Hepatocyte (in vitro differentiated cells): Measurements from ENCODE around the gene EGLN1. TPM values are rescaled to one million over a fixed set of nuclear protein-coding genes. Genes with fewer than 3 reads are reported as not detected.

Source experiments
- DNase-seq: peaks from one replicate; pipeline ENCODE4 v3.0.0-alpha.2; 2016; ENCODE audit warnings: low spot score
- H2AFZ ChIP-seq: fragments of 200-600 bp; sonication (generic); 2 replicates; pipeline ENCODE4 v1.6.0; 2016; ENCODE audit warnings: antibody characterized with exemption, mild to moderate bottlenecking
- H3K27ac ChIP-seq: fragments of 200-600 bp; sonication (generic); 2 replicates; pipeline ENCODE4 v1.5.1; 2016; ENCODE audit warnings: mild to moderate bottlenecking
- H3K27me3 ChIP-seq: fragments of 200-600 bp; sonication (generic); 2 replicates; pipeline ENCODE4 v1.6.1; 2016
- H3K36me3 ChIP-seq: fragments of 200-600 bp; sonication (generic); replicated peaks from 2 replicates; pipeline ENCODE4 v1.5.1; 2016; ENCODE audit warnings: low read depth; ENCODE audit not compliant: insufficient read depth
- H3K4me1 ChIP-seq: fragments of 200-600 bp; sonication (generic); 2 replicates; pipeline ENCODE4 v1.5.1; 2016; ENCODE audit warnings: mild to moderate bottlenecking, moderate library complexity; ENCODE audit not compliant: insufficient read depth
- H3K4me2 ChIP-seq: fragments of 200-600 bp; sonication (generic); 2 replicates; pipeline ENCODE4 v1.6.0; 2016
- H3K4me3 ChIP-seq: fragments of 200-600 bp; sonication (generic); 2 replicates; pipeline ENCODE4 v1.5.1; 2016; ENCODE audit warnings: mild to moderate bottlenecking
- H3K79me2 ChIP-seq: fragments of 200-600 bp; sonication (generic); 2 replicates; pipeline ENCODE4 v1.6.0; 2017; ENCODE audit warnings: mild to moderate bottlenecking
- H3K9me2 ChIP-seq: fragments of 200-600 bp; sonication (generic); replicated peaks from 2 replicates; pipeline ENCODE4 v1.6.0; 2017; ENCODE audit warnings: mild to moderate bottlenecking; ENCODE audit not compliant: insufficient read depth
- H3K9me3 ChIP-seq: fragments of 200-600 bp; sonication (generic); 2 replicates; pipeline ENCODE4 v1.5.1; 2016; ENCODE audit warnings: low read depth, mild to moderate bottlenecking
- H4K20me1 ChIP-seq: fragments of 200-600 bp; sonication (generic); 2 replicates; pipeline ENCODE4 v1.6.0; 2016; ENCODE audit warnings: mild to moderate bottlenecking; ENCODE audit not compliant: insufficient read depth, poor library complexity, severe bottlenecking
- EZH2 ChIP-seq: fragments of 200-600 bp; sonication (generic); IDR thresholded peaks from 2 replicates; pipeline ENCODE4 v1.6.1; 2016; ENCODE audit warnings: antibody characterized with exemption, mild to moderate bottlenecking, borderline replicate concordance
- EZH2phosphoT487 ChIP-seq: fragments of 200-600 bp; sonication (generic); IDR thresholded peaks from one replicate; pipeline ENCODE4 v1.6.1; 2018; ENCODE audit warnings: antibody characterized with exemption, mild to moderate bottlenecking, low read depth, moderate library complexity; ENCODE audit not compliant: unreplicated experiment, severe bottlenecking
- WGBS: methylation state at CpG from one replicate; pipeline ENCODE4 v1.1.6; 2016; ENCODE audit warnings: low lambda C conversion rate; ENCODE audit errors: missing lambda C conversion rate; 5-methylcytosine and 5-hydroxymethylcytosine counted together
- polyA plus RNA-seq: library from polyadenylated mRNA; unstranded; fragments of >200 nt; fragmentation: Nextera tagmentation; extraction: Ambion mirVana; gene quantifications from 2 replicates; pipeline ENCODE4 v1.2.1, GENCODE V29; 2016
- total RNA-seq: library from RNA; depleted of rRNA; stranded (reverse); fragments of >200 nt; gene quantifications from 2 replicates; pipeline ENCODE4 v1.2.3, GENCODE V29; 2014
- TF ChIP-seq, protein P1 (sequence below): fragments of 200-600 bp; sonication (generic); IDR thresholded peaks from 2 replicates; pipeline ENCODE4 v1.5.1; 2016; ENCODE audit warnings: antibody characterized with exemption, mild to moderate bottlenecking; ENCODE audit not compliant: poor library complexity

The EGLN1 gene
- total and polyA plus RNA-seq, 2 experiments from 2014 or later: 20.5 to 36.5 TPM

DNA sequence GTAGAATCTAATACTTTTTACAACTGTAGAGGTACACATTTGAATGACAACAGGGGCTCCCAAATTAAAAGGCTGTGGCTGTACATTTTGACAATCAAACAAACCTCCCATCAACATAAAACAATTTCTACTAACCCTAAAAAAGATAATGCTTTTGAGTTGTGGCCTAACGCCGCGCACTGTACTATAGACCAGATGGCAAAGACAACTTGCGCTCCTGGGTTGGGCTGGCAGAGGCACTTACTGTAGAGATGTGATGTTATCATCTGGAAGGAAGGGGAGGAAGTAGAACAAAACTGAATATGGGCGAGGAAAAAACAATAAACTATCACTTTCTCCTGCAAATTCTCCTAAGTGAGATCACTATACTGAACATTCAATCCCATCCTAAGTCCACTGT, 57.9 kb downstream of the EGLN1 start:
- no peaks in the 10 kb centered on the region for H3K9me2 ChIP-seq
- H3K79me2 ChIP-seq: no peaks in the 10 kb centered on the region
- H3K36me3 ChIP-seq: no peaks in the 10 kb centered on the region
- TF ChIP-seq EZH2phosphoT487 (no peak), EZH2 (no peak)
- TF ChIP-seq, protein P1, sequence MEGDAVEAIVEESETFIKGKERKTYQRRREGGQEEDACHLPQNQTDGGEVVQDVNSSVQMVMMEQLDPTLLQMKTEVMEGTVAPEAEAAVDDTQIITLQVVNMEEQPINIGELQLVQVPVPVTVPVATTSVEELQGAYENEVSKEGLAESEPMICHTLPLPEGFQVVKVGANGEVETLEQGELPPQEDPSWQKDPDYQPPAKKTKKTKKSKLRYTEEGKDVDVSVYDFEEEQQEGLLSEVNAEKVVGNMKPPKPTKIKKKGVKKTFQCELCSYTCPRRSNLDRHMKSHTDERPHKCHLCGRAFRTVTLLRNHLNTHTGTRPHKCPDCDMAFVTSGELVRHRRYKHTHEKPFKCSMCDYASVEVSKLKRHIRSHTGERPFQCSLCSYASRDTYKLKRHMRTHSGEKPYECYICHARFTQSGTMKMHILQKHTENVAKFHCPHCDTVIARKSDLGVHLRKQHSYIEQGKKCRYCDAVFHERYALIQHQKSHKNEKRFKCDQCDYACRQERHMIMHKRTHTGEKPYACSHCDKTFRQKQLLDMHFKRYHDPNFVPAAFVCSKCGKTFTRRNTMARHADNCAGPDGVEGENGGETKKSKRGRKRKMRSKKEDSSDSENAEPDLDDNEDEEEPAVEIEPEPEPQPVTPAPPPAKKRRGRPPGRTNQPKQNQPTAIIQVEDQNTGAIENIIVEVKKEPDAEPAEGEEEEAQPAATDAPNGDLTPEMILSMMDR: no peak
- peaks cover 3% of the 10 kb centered on the region for H4K20me1 ChIP-seq
- 86% methylated on average over 5 of the region's 5 CpGs for WGBS
- H3K4me1 ChIP-seq: no peaks in the 10 kb centered on the region
- no peak overlapping the region for H3K27ac ChIP-seq
- no peak overlapping the region for H3K4me2 ChIP-seq
- no peak overlapping the region for H3K4me3 ChIP-seq
- no peak overlapping the region for H2AFZ ChIP-seq
- no peak for DNase-seq
- no peaks in the 10 kb centered on the region for H3K9me3 ChIP-seq
- no peaks in the 10 kb centered on the region for H3K27me3 ChIP-seq

DNA sequence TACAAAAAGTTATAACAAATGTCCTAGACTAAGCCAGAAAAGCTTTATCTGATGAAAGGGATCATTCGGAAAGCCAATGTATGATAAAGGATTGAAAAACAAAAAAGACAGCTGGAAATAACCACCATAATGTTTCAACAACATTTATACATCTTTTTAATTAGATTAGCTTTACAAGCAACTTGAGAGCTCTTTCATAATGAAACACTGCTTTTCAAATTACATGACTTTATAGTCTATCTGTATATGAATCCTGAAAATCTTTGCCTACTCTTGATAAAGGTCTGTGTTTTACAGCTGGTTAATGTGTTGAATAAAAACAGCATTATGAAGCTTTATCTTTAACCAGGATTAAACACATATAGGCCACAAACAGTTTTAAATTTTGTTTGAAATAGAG, 58.5 kb downstream of the EGLN1 start:
- Histone ChIP-seq H3K9me2 (no peaks in the 10 kb centered on the region), H3K4me2 (no peak overlapping the region), H3K27me3 (no peaks in the 10 kb centered on the region), H3K36me3 (no peaks in the 10 kb centered on the region), H4K20me1 (peaks cover 3% of the 10 kb centered on the region), H3K79me2 (no peaks in the 10 kb centered on the region), H2AFZ (no peak overlapping the region), H3K9me3 (no peaks in the 10 kb centered on the region), H3K4me1 (no peaks in the 10 kb centered on the region), H3K4me3 (no peak overlapping the region), H3K27ac (no peak overlapping the region)
- 68% methylated on average over 1 of the region's 1 CpG for WGBS
- DNase-seq: no peak
- TF ChIP-seq EZH2: no peak
- TF ChIP-seq EZH2phosphoT487: no peak
- TF ChIP-seq, protein P1: no peak

DNA sequence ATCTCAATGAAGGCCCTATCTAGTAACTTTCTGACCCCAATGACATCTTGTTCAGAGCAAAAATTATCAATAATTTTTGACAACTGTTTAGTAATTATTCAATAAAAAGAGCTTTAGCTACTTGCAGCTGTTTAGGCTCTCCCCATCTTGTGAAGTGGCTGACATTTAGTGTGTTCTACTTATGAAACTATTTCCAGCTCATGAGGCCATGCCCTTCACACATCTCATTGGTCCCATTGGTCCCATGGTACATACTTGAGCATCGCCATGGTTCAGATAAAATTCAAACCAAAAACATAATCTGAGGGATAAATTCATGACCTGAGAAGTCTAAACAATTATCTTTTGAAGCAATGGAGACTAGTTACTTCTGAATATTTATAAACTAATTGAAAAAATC, 59.8 kb downstream of the EGLN1 start:
- Histone ChIP-seq H3K27me3 (no peaks in the 10 kb centered on the region), H3K4me2 (no peak overlapping the region), H3K36me3 (no peaks in the 10 kb centered on the region), H3K79me2 (no peaks in the 10 kb centered on the region), H2AFZ (no peak overlapping the region), H3K27ac (no peak overlapping the region), H3K9me3 (no peaks in the 10 kb centered on the region), H3K4me3 (no peak overlapping the region), H4K20me1 (peaks cover 3% of the 10 kb centered on the region), H3K4me1 (no peaks in the 10 kb centered on the region), H3K9me2 (no peaks in the 10 kb centered on the region)
- 96% methylated on average over 1 of the region's 1 CpG for WGBS
- no peak for DNase-seq
- no peak for TF ChIP-seq EZH2phosphoT487
- no peak for TF ChIP-seq EZH2
- TF ChIP-seq, protein P1: no peak

DNA sequence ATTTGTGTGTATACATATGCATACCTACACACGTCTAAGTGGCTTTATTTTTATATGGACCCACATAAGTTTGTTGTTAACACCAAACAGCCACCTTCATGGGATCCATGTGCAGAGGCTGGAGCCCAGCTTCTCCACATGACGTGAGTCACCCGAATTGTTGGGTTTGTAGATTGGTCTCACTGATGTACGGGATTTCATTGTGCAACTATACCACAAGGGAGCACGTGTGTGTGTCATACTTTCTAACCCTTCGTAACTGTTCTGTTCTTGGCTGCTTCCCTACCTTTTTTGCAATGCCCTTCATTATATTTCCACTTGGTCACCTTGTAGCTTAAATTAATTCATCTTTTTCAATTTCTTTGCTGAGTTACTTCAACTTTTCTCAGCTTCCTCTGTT, 63.0 kb downstream of the EGLN1 start:
- H2AFZ ChIP-seq: no peak overlapping the region
- no peaks in the 10 kb centered on the region for H3K9me2 ChIP-seq
- no peaks in the 10 kb centered on the region for H4K20me1 ChIP-seq
- no peaks in the 10 kb centered on the region for H3K36me3 ChIP-seq
- H3K4me3 ChIP-seq: no peak overlapping the region
- no peaks in the 10 kb centered on the region for H3K4me1 ChIP-seq
- DNase-seq: no peak
- TF ChIP-seq EZH2: no peak
- TF ChIP-seq, protein P1: no peak
- TF ChIP-seq EZH2phosphoT487: no peak
- no peak overlapping the region for H3K27ac ChIP-seq
- no peaks in the 10 kb centered on the region for H3K9me3 ChIP-seq
- H3K79me2 ChIP-seq: no peaks in the 10 kb centered on the region
- WGBS: 89% methylated on average over 6 of the region's 6 CpGs
- no peak overlapping the region for H3K4me2 ChIP-seq
- no peaks in the 10 kb centered on the region for H3K27me3 ChIP-seq
